OCI-LY3 (cell line): ENCODE data around the gene N4BP2L2.

Experiments used
- H2AFZ ChIP-seq: fragments of 200-600, 300-600 bp; shearing (Covaris generic); 2 replicates; pipeline ENCODE4 v1.6.0; 2014; ENCODE audit warnings: antibody characterized with exemption, low read depth, low read length
- H3K27ac ChIP-seq: fragments of 200-600, 300-600 bp; sonication (generic); 2 replicates; pipeline ENCODE4 v1.5.1; 2014; ENCODE audit warnings: mild to moderate bottlenecking, low read length, moderate library complexity, mixed read lengths
- H3K27me3 ChIP-seq: fragments of 200-600, 300-600 bp; sonication (generic); 2 replicates; pipeline ENCODE4 v1.6.1; 2014; ENCODE audit warnings: low read depth, low read length, mixed read lengths
- H3K36me3 ChIP-seq: fragments of 200-600, 300-600 bp; sonication (generic); replicated peaks from 2 replicates; pipeline ENCODE3; 2014; ENCODE audit warnings: low read depth, low read length, mixed read lengths
- H3K4me1 ChIP-seq: fragments of 300-600, 200-600 bp; sonication (generic); 2 replicates; pipeline ENCODE4 v1.6.1; 2014; ENCODE audit warnings: low read length, mixed read lengths
- H3K4me2 ChIP-seq: fragments of 200-600, 300-600 bp; sonication (generic); 2 replicates; pipeline ENCODE4 v1.6.1; 2014; ENCODE audit warnings: low read length, mixed read lengths
- H3K4me3 ChIP-seq: fragments of 300-600, 200-600 bp; sonication (generic); 2 replicates; pipeline ENCODE4 v1.5.1; 2014; ENCODE audit warnings: antibody characterized with exemption, mild to moderate bottlenecking, low read length, moderate library complexity
- H3K79me2 ChIP-seq: fragments of 300-600, 200-600 bp; shearing (Covaris generic); 2 replicates; pipeline ENCODE4 v1.6.1; 2014; ENCODE audit warnings: mild to moderate bottlenecking, low read length, mixed read lengths
- H3K9ac ChIP-seq: fragments of 300-600, 200-600 bp; shearing (Covaris generic); 2 replicates; pipeline ENCODE4 v1.6.0; 2014; ENCODE audit warnings: mild to moderate bottlenecking, low read length, moderate library complexity
- H3K9me3 ChIP-seq: fragments of 200-600, 300-600 bp; shearing (Covaris generic); 2 replicates; pipeline ENCODE4 v1.6.1; 2014; ENCODE audit warnings: low read length, mixed read lengths; ENCODE audit not compliant: insufficient read depth
- H4K20me1 ChIP-seq: fragments of 200-600, 300-600 bp; sonication (generic); 2 replicates; pipeline ENCODE4 v1.6.1; 2016; ENCODE audit warnings: low read length, mixed read lengths; ENCODE audit not compliant: insufficient read depth
- CTCF ChIP-seq: fragments of 200-600, 300-600 bp; sonication (generic); IDR thresholded peaks from 2 replicates; pipeline ENCODE4 v1.5.1; 2014; ENCODE audit warnings: antibody characterized with exemption, low read length, low read depth
- EZH2phosphoT487 ChIP-seq: fragments of 200-600 bp; shearing (Covaris generic); IDR thresholded peaks from 2 replicates; pipeline ENCODE4 v1.6.1; 2018; ENCODE audit warnings: antibody characterized with exemption, mixed run types, low read depth

The N4BP2L2 gene

DNA sequence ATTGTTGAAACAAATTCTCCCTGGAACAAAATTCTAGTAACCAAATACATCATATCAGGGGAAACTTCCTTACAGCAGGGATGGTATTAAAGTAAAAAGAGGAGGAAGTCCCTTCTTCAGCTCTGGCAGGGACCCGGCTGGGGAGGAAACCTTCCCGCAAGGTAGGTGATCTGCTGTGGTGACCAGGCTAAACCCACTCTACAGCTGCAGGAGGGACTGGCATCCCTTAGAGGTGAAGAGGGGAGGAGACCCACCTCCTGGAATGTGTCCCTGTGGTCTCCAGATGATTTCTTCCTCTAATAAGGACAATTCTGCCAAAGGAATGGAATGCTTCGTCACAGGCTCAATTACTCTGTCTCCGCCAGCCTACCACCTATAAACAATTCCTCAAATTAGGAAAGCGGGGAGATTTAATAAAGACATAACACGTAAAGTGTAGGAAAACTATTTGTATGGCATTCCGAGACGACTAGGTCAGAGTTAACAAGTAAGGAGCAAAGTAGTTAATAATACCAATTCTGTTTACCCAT lies 47.0 kb upstream of the N4BP2L2 start:
- peak overlapping the region; percentile 77 for H3K4me3 ChIP-seq
- peaks cover 37% of the 10 kb centered on the region for H3K79me2 ChIP-seq
- TF ChIP-seq EZH2phosphoT487 (no peak), CTCF (no peak)
- H3K9ac ChIP-seq, result peak overlapping the region; percentile 66
- H3K27ac ChIP-seq, result no peak overlapping the region
- no peaks in the 10 kb centered on the region for H3K9me3 ChIP-seq
- peak overlapping the region; percentile 89 for H3K4me2 ChIP-seq
- peak overlapping the region; percentile 85 for H2AFZ ChIP-seq
- peaks cover 30% of the 10 kb centered on the region for H4K20me1 ChIP-seq
- peaks cover 22% of the 10 kb centered on the region for H3K4me1 ChIP-seq
- peaks cover 5% of the 10 kb centered on the region; the same call in 1 of the 2 replicates for H3K27me3 ChIP-seq
- no peaks in the 10 kb centered on the region for H3K36me3 ChIP-seq

DNA sequence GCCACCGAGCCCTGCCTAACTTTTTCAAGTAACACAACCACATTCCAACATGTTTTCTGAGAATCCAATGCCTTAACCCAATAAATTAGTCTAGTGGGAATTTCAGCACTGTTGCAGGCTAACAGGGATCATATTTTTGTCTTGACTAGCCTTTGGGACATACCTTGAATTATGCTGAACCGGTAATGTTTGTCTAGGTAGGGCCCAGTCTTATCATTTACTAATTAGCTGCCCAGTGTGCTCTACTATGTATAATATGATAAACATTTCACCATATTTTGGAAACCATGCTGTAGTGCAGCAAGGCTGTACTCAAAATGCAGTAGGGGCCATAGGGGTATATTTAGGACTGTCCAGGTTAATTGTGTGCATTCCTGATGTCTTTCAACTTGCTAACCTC lies 44.4 kb upstream of the N4BP2L2 start:
- no peaks in the 10 kb centered on the region for H3K36me3 ChIP-seq
- H4K20me1 ChIP-seq, result peaks cover 6% of the 10 kb centered on the region
- no peak overlapping the region for H3K9ac ChIP-seq
- H3K4me3 ChIP-seq, result no peak overlapping the region
- TF ChIP-seq CTCF, result no peak
- no peak for TF ChIP-seq EZH2phosphoT487
- H3K4me1 ChIP-seq, result peaks cover 7% of the 10 kb centered on the region
- no peak overlapping the region for H2AFZ ChIP-seq
- no peaks in the 10 kb centered on the region for H3K9me3 ChIP-seq
- H3K27me3 ChIP-seq, result peaks cover 5% of the 10 kb centered on the region; the same call in 1 of the 2 replicates
- H3K4me2 ChIP-seq, result no peak overlapping the region
- H3K27ac ChIP-seq, result no peak overlapping the region
- peaks cover 11% of the 10 kb centered on the region for H3K79me2 ChIP-seq

- Histone ChIP-seq H3K9ac (no peak overlapping the region), H3K4me1 (peaks cover 5% of the 10 kb centered on the region), H3K4me2 (no peak overlapping the region), H3K79me2 (peaks cover 4% of the 10 kb centered on the region), H3K4me3 (no peak overlapping the region), H3K27ac (no peak overlapping the region), H2AFZ (no peak overlapping the region), H3K36me3 (no peaks in the 10 kb centered on the region), H3K9me3 (no peaks in the 10 kb centered on the region), H3K27me3 (peaks cover 5% of the 10 kb centered on the region; the same call in 1 of the 2 replicates), H4K20me1 (no peaks in the 10 kb centered on the region)
- TF ChIP-seq EZH2phosphoT487 (no peak), CTCF (no peak)
Observed at GRCh38 chr13:32582281-32582680, 43.7 kb upstream of the N4BP2L2 start.

GRCh38 chr13:32581177-32581786 lies 42.7 kb upstream of the N4BP2L2 start:
- H3K4me3 ChIP-seq, result no peak overlapping the region
- H3K36me3 ChIP-seq, result no peaks in the 10 kb centered on the region
- peaks cover 5% of the 10 kb centered on the region for H3K4me1 ChIP-seq
- no peak overlapping the region for H3K4me2 ChIP-seq
- H3K27me3 ChIP-seq, result peaks cover 5% of the 10 kb centered on the region; the same call in 1 of the 2 replicates
- no peak overlapping the region for H3K9ac ChIP-seq
- no peaks in the 10 kb centered on the region for H3K79me2 ChIP-seq
- H2AFZ ChIP-seq, result no peak overlapping the region
- no peaks in the 10 kb centered on the region for H3K9me3 ChIP-seq
- H3K27ac ChIP-seq, result no peak overlapping the region
- TF ChIP-seq EZH2phosphoT487 (no peak), CTCF (peak; percentile 88)
- H4K20me1 ChIP-seq, result no peaks in the 10 kb centered on the region
